Spinal cord (tissue), 10 donors: Measurements from ENCODE around the gene BPIFB2. TPM values are rescaled to one million over a fixed set of nuclear protein-coding genes. Genes with fewer than 3 reads are reported as not detected.
"Not testable (repeated sequence)": the region's sequence is repeated elsewhere in the genome, so short reads cannot be mapped to it uniquely, and the experiment has no call there.

Experiments used
- DNase-seq, 6 donors: peaks; one replicate each; pipeline versions ENCODE4 v3.0.0 to v3.0.0-alpha.2; 2013 to 2015; ENCODE audit warnings: low spot score in 6 of 6, low read depth in 4 of 6
- H3K27ac ChIP-seq: one replicate; pipeline ENCODE4 v1.5.1; 2013; ENCODE audit warnings: low read depth, low read length, control low read depth
- H3K27me3 ChIP-seq: one replicate; pipeline ENCODE4 v1.6.1; 2013; ENCODE audit warnings: low read length; ENCODE audit not compliant: control insufficient read depth, insufficient read depth
- H3K36me3 ChIP-seq: one replicate; pipeline ENCODE4 v1.6.1; 2013; ENCODE audit warnings: low read length; ENCODE audit not compliant: control insufficient read depth, insufficient read depth
- H3K4me1 ChIP-seq: one replicate; pipeline ENCODE4 v1.6.1; 2013; ENCODE audit warnings: low read length; ENCODE audit not compliant: control insufficient read depth, insufficient read depth
- H3K4me3 ChIP-seq: one replicate; pipeline ENCODE4 v1.5.1; 2013; ENCODE audit warnings: low read depth, low read length, control low read depth
- H3K9me3 ChIP-seq: one replicate; pipeline ENCODE4 v1.6.1; 2013; ENCODE audit warnings: low read length; ENCODE audit not compliant: control insufficient read depth, insufficient read depth
- WGBS: methylation state at CpG from one replicate; pipeline ENCODE4 v1.1.5; 2013; ENCODE audit warnings: missing lambda C conversion rate; ENCODE audit not compliant: insufficient coverage; 5-methylcytosine and 5-hydroxymethylcytosine counted together
- long read RNA-seq, 4 donors: transcript quantifications; one replicate each; lab custom pipeline, GENCODE V29; 2026
- polyA plus RNA-seq, 2 donors: library from polyadenylated mRNA; unstranded; fragments of 120-200 nt; gene quantifications; one replicate each; pipeline ENCODE4 v1.2.1, GENCODE V29; 2013; ENCODE audit not compliant: insufficient read length in 2 of 2
- total RNA-seq, 2 donors: library from RNA; depleted of rRNA in 1 of 2; stranded (reverse); fragments of 120-200 nt in 1 of 2; fragments of >200 nt in 1 of 2; gene quantifications; one replicate each; pipeline versions ENCODE4 v1.2.3 to v1.2.4, GENCODE V29; 2013 to 2014
- donor health status: healthy.

Gene BPIFB2
- under 1 TPM in 1 of 2 donors, not detected in 1; 0.11 TPM for total RNA-seq
- not detected for polyA plus RNA-seq
- long read RNA-seq, donor 1: 0 reads
- long read RNA-seq, donor 2: 0 reads
- long read RNA-seq, donor 3: 0 reads
- long read RNA-seq, donor 4: 0 reads

- WGBS: 87% methylated on average over 11 of the region's 11 CpGs
- no peak within 1 kb of the TSS for H3K4me3 ChIP-seq
- no peak for DNase-seq
- no peaks in the 10 kb centered on the region for H3K27me3 ChIP-seq
- H3K4me1 ChIP-seq: peaks cover 8% of the 10 kb centered on the region
- H3K36me3 ChIP-seq: no peaks in the 10 kb centered on the region
- peaks cover 5% of the 10 kb centered on the region for H3K9me3 ChIP-seq
- no peak within 1 kb of the TSS for H3K27ac ChIP-seq
Observed at GRCh38 chr20:33007376-33008335, at the start of gene BPIFB2. Gene BPIFB2 (plus strand): TSS chr20:33007704. CDS start chr20:33008575, 871 bp downstream.

GRCh38 chr20:32958574-32958973 is 48.9 kb upstream of the BPIFB2 start:
- Histone ChIP-seq H3K27ac (no peak overlapping the region), H3K27me3 (no peaks in the 10 kb centered on the region), H3K4me3 (no peak overlapping the region), H3K4me1 (no peaks in the 10 kb centered on the region), H3K36me3 (no peaks in the 10 kb centered on the region), H3K9me3 (peaks cover 6% of the 10 kb centered on the region)
- no peak for DNase-seq

- WGBS: 92% methylated on average over 11 of the region's 14 CpGs
- no peak overlapping the region for H3K4me3 ChIP-seq
- H3K27ac ChIP-seq: no peak overlapping the region
- no peak for DNase-seq
- H3K27me3 ChIP-seq: no peaks in the 10 kb centered on the region
- no peaks in the 10 kb centered on the region for H3K36me3 ChIP-seq
- H3K4me1 ChIP-seq: no peaks in the 10 kb centered on the region
- H3K9me3 ChIP-seq: peaks cover 6% of the 10 kb centered on the region
Observed at GRCh38 chr20:32959351-32960221, 47.9 kb upstream of the BPIFB2 start.

GRCh38 chr20:32960222-32960518 is 47.3 kb upstream of the BPIFB2 start:
- Histone ChIP-seq H3K36me3 (no peaks in the 10 kb centered on the region), H3K4me3 (no peak overlapping the region), H3K27me3 (no peaks in the 10 kb centered on the region), H3K4me1 (no peaks in the 10 kb centered on the region), H3K9me3 (peaks cover 6% of the 10 kb centered on the region), H3K27ac (no peak overlapping the region)
- DNase-seq: no peak

GRCh38 chr20:32960849-32961731 is 46.4 kb upstream of the BPIFB2 start:
- Histone ChIP-seq H3K4me1 (no peaks in the 10 kb centered on the region), H3K36me3 (no peaks in the 10 kb centered on the region), H3K4me3 (no peak overlapping the region), H3K27me3 (no peaks in the 10 kb centered on the region), H3K27ac (no peak overlapping the region), H3K9me3 (peaks cover 6% of the 10 kb centered on the region)
- WGBS: 92% methylated on average over 28 of the region's 28 CpGs
- DNase-seq: no peak

- 89% methylated on average over 2 of the region's 5 CpGs for WGBS
- DNase-seq: no peak
- no peaks in the 10 kb centered on the region for H3K27me3 ChIP-seq
- H3K27ac ChIP-seq: no peak overlapping the region
- no peaks in the 10 kb centered on the region for H3K4me1 ChIP-seq
- peaks cover 2% of the 10 kb centered on the region for H3K9me3 ChIP-seq
- H3K36me3 ChIP-seq: no peaks in the 10 kb centered on the region
- H3K4me3 ChIP-seq: no peak overlapping the region
Observed at GRCh38 chr20:32962053-32962452, 45.5 kb upstream of the BPIFB2 start.

GRCh38 chr20:32962646-32963045 is 44.9 kb upstream of the BPIFB2 start:
- H3K9me3 ChIP-seq, H3K27ac ChIP-seq, H3K27me3 ChIP-seq, H3K36me3 ChIP-seq, DNase-seq, H3K4me1 ChIP-seq, H3K4me3 ChIP-seq: not testable (repeated sequence)
- WGBS: 93% methylated on average over 9 of the region's 11 CpGs

GRCh38 chr20:32963176-32963575 is 44.3 kb upstream of the BPIFB2 start:
- no peak overlapping the region for H3K27ac ChIP-seq
- H3K27me3 ChIP-seq: no peaks in the 10 kb centered on the region
- 78% methylated on average over 4 of the region's 5 CpGs for WGBS
- no peak overlapping the region for H3K4me3 ChIP-seq
- H3K4me1 ChIP-seq: no peaks in the 10 kb centered on the region
- no peaks in the 10 kb centered on the region for H3K9me3 ChIP-seq
- DNase-seq: no peak
- no peaks in the 10 kb centered on the region for H3K36me3 ChIP-seq

- no peaks in the 10 kb centered on the region for H3K36me3 ChIP-seq
- no peaks in the 10 kb centered on the region for H3K9me3 ChIP-seq
- no peak overlapping the region for H3K4me3 ChIP-seq
- H3K27me3 ChIP-seq: no peaks in the 10 kb centered on the region
- no peak for DNase-seq
- WGBS: 100% methylated on average over 2 of the region's 6 CpGs
- H3K4me1 ChIP-seq: peaks cover 9% of the 10 kb centered on the region
- H3K27ac ChIP-seq: no peak overlapping the region
Observed at GRCh38 chr20:32964575-32964974, 42.9 kb upstream of the BPIFB2 start.
